PC-3 (cell line): Measurements from ENCODE around the gene SLC16A12. TPM values are rescaled to one million over a fixed set of nuclear protein-coding genes. Genes with fewer than 3 reads are reported as not detected.

ENCODE experiments used
- ATAC-seq: fragments of 200-7000 bp; cut with Tn5 transposase; 2 replicates; pipeline ENCODE4 v1.9.1; 2020; ENCODE audit warnings: mild to moderate bottlenecking, moderate library complexity
- BruUV-seq: library from RNA; stranded (reverse); fragments of 400-500 nt; replicated peaks from 2 replicates; lab custom pipeline; 2021; lab: Mats Ljungman, UMichigan
- CTCF ChIA-PET: fragments of 300-600 bp; sonication (Branson Sonifier 250); formaldehyde crosslinking; loops from one replicate; lab custom pipeline; 2022; ENCODE audit warnings: antibody characterized with exemption; lab: Charles Lee
- POLR2A ChIA-PET: fragments of 300-600 bp; sonication (Branson Sonifier 250); formaldehyde crosslinking; loops from one replicate; lab custom pipeline; 2022; ENCODE audit warnings: antibody characterized with exemption; ENCODE audit not compliant: unreplicated experiment; lab: Charles Lee
- DNase-seq: peaks from one replicate; pipeline ENCODE4 v3.0.0-alpha.2; 2015
- H2AFZ ChIP-seq: fragments of 300-600 bp; sonication (generic); 2 replicates; pipeline ENCODE4 v1.6.0; 2016; ENCODE audit warnings: antibody characterized with exemption, low read length
- H3F3A ChIP-seq: fragments of 300-600 bp; sonication (generic); one replicate; pipeline ENCODE4 v1.6.0; 2017; ENCODE audit warnings: antibody characterized with exemption, low read length, control low read depth, mild to moderate bottlenecking; ENCODE audit not compliant: unreplicated experiment
- H3K27ac ChIP-seq: fragments of 300-600 bp; sonication (generic); 2 replicates; pipeline ENCODE4 v1.5.1; 2016; ENCODE audit warnings: mild to moderate bottlenecking, low read length
- H3K27me3 ChIP-seq: fragments of 300-600 bp; sonication (generic); 2 replicates; pipeline ENCODE4 v1.6.1; 2016; ENCODE audit warnings: low read length, mixed read lengths
- H3K36me3 ChIP-seq: fragments of 300-600 bp; sonication (generic); 2 replicates; pipeline ENCODE4 v1.6.1; 2016; ENCODE audit warnings: low read depth, mixed run types, low read length, mixed read lengths
- H3K4me1 ChIP-seq: fragments of 300-600 bp; sonication (generic); 2 replicates; pipeline ENCODE4 v1.5.1; 2016; ENCODE audit warnings: low read length; ENCODE audit not compliant: insufficient read depth
- H3K4me2 ChIP-seq: fragments of 300-600 bp; sonication (generic); 2 replicates; pipeline ENCODE4 v1.6.0; 2016; ENCODE audit warnings: low read length
- H3K4me3 ChIP-seq: fragments of 300-600 bp; sonication (generic); 2 replicates; pipeline ENCODE4 v1.5.1; 2016; ENCODE audit warnings: mild to moderate bottlenecking, low read length, mixed read lengths
- H3K79me2 ChIP-seq: fragments of 300-600 bp; sonication (generic); 2 replicates; pipeline ENCODE4 v1.6.1; 2017; ENCODE audit warnings: low read length, mixed read lengths
- H3K9ac ChIP-seq: fragments of 300-600 bp; sonication (generic); 2 replicates; pipeline ENCODE4 v1.6.0; 2016; ENCODE audit warnings: mild to moderate bottlenecking, low read length
- H3K9me2 ChIP-seq: fragments of 300-600 bp; sonication (generic); replicated peaks from 2 replicates; pipeline ENCODE4 v1.6.1; 2016; ENCODE audit warnings: mixed run types, low read length, mixed read lengths
- H3K9me3 ChIP-seq: fragments of 300-600 bp; sonication (generic); 2 replicates; pipeline ENCODE4 v1.6.1; 2016; ENCODE audit warnings: low read length, mixed read lengths
- H4K20me1 ChIP-seq: fragments of 300-600 bp; sonication (generic); 2 replicates; pipeline ENCODE4 v1.6.1; 2016; ENCODE audit warnings: low read length, mixed read lengths
- CTCF ChIP-seq: fragments of 300-600 bp; sonication (generic); conservative IDR thresholded peaks from 2 replicates; pipeline ENCODE4 v1.5.1; 2017; ENCODE audit warnings: antibody characterized with exemption, low read depth, mild to moderate bottlenecking, low read length
- EZH2 ChIP-seq: fragments of 300-600 bp; sonication (generic); IDR thresholded peaks from one replicate; pipeline ENCODE4 v1.6.1; 2017; ENCODE audit warnings: antibody characterized with exemption, mild to moderate bottlenecking, low read length; ENCODE audit not compliant: unreplicated experiment
- EZH2phosphoT487 ChIP-seq: fragments of 300-600 bp; sonication (generic); IDR thresholded peaks from 2 replicates; pipeline ENCODE4 v1.6.1; 2018; ENCODE audit warnings: mild to moderate bottlenecking, antibody characterized with exemption, low read length, borderline replicate concordance
- intact Hi-C: fragments of 100-400 bp; cut with micrococcal nuclease; formaldehyde crosslinking; loops from 2 replicates; pipeline ENCODE4 v1.9.0; 2023
- total RNA-seq: library from RNA; depleted of rRNA; stranded (reverse); fragments of >200 nt; gene quantifications from 2 replicates; pipeline ENCODE4 v1.2.3, GENCODE V29; 2014

The SLC16A12 gene
- total RNA-seq, 1 experiment from 2014 or later: not detected

DNA sequence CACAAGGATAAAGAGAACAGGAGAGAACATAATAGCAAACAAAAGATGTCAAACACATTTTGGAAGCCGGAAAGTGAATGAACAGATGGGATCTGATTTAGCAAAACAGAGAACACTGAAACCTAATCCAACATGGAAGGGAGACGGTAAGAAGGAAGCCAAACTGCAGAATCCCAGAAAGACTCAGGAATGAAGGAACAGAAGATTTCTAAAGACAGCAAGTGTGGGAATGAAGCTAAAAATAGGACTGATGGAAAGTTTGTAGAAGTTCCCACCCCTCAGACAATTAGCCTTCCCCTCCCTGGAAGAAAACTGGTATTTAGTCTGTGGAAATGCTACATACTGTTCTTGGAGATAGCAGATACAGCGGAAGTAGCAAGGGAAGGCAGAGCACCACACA, 40.8 kb downstream of the SLC16A12 start:
- H3K4me3 ChIP-seq: no peak overlapping the region
- ChIA-PET CTCF (no interaction called here), POLR2A (interaction anchor here (0.6 kb wide), 1 partner anchor 14 kb away, joined by 5 read pairs; no protein-coding TSS in a partner anchor)

GRCh38 chr10:89494068-89494467, 41.3 kb downstream of the SLC16A12 start:
- Histone ChIP-seq H3K4me2 (no peak overlapping the region), H3K27me3 (no peaks in the 10 kb centered on the region), H3K9me2 (no peaks in the 10 kb centered on the region), H3K79me2 (no peaks in the 10 kb centered on the region), H3K9me3 (no peaks in the 10 kb centered on the region), H3K4me3 (no peak overlapping the region), H3K9ac (no peak overlapping the region), H3K36me3 (no peaks in the 10 kb centered on the region), H3F3A (no peaks in the 10 kb centered on the region), H4K20me1 (no peaks in the 10 kb centered on the region), H2AFZ (no peak overlapping the region), H3K4me1 (no peaks in the 10 kb centered on the region), H3K27ac (no peak overlapping the region)
- TF ChIP-seq CTCF (no peak), EZH2phosphoT487 (no peak), EZH2 (no peak)
- ATAC-seq (no peak), DNase-seq (no peak)
- ChIA-PET POLR2A (interaction anchor here (0.6 kb wide), 1 partner anchor 13 kb away, joined by 5 read pairs; no protein-coding TSS in a partner anchor), CTCF (no interaction called here)
- BruUV-seq: no TSS peak
- intact Hi-C loops: no loop called here

More for the DNA sequence above, 40.8 kb downstream of the SLC16A12 start:
- no peaks in the 10 kb centered on the region for H3K36me3 ChIP-seq
- no peak overlapping the region for H3K27ac ChIP-seq
- H3K9me3 ChIP-seq: no peaks in the 10 kb centered on the region
- BruUV-seq: no TSS peak
- no peaks in the 10 kb centered on the region for H3K79me2 ChIP-seq
- TF ChIP-seq EZH2: no peak
- TF ChIP-seq EZH2phosphoT487: no peak
- TF ChIP-seq CTCF: no peak
- H2AFZ ChIP-seq: no peak overlapping the region
- H3K4me2 ChIP-seq: no peak overlapping the region
- DNase-seq (no peak), ATAC-seq (no peak)
- no peaks in the 10 kb centered on the region for H3K27me3 ChIP-seq
- H3K4me1 ChIP-seq: no peaks in the 10 kb centered on the region
- no peaks in the 10 kb centered on the region for H4K20me1 ChIP-seq
- H3F3A ChIP-seq: no peaks in the 10 kb centered on the region
- no peaks in the 10 kb centered on the region for H3K9me2 ChIP-seq
- intact Hi-C loops: no loop called here
- H3K9ac ChIP-seq: no peak overlapping the region

- CTCF ChIA-PET: no interaction called here
- H3K36me3 ChIP-seq: no peaks in the 10 kb centered on the region
- H3K9ac ChIP-seq: no peak overlapping the region
- no peaks in the 10 kb centered on the region for H3K4me1 ChIP-seq
- POLR2A ChIA-PET: no interaction called here
- no peaks in the 10 kb centered on the region for H3K79me2 ChIP-seq
- H3K9me3 ChIP-seq: no peaks in the 10 kb centered on the region
- no peak for ATAC-seq
- no peak for DNase-seq
- intact Hi-C loops: no loop called here
- H3K4me2 ChIP-seq: no peak overlapping the region
- H2AFZ ChIP-seq: no peak overlapping the region
- H3K9me2 ChIP-seq: no peaks in the 10 kb centered on the region
- no peak for TF ChIP-seq EZH2
- no peak for TF ChIP-seq CTCF
- no peak for TF ChIP-seq EZH2phosphoT487
- no peak overlapping the region for H3K4me3 ChIP-seq
- no TSS peak for BruUV-seq
- H4K20me1 ChIP-seq: no peaks in the 10 kb centered on the region
- H3K27ac ChIP-seq: no peak overlapping the region
- no peaks in the 10 kb centered on the region for H3K27me3 ChIP-seq
- no peaks in the 10 kb centered on the region for H3F3A ChIP-seq
Measured at GRCh38 chr10:89491932-89492331, 43.5 kb downstream of the SLC16A12 start.
